Thyroid gland (tissue), 4 donors: ENCODE data around the gene PLXNA4. TPM values are rescaled to one million over a fixed set of nuclear protein-coding genes. Genes with fewer than 3 reads are reported as not detected.

Experiments
- DNase-seq, 2 donors: peaks; one replicate each; pipeline ENCODE4 v3.0.0-alpha.2; 2019
- H3K27ac ChIP-seq, 3 donors: fragments of 200-600 bp; sonication (generic); 1 replicate in 2 of 3; 2 replicates in 1 of 3; pipeline ENCODE4 v1.5.1; 2016 to 2019; ENCODE audit warnings: mild to moderate bottlenecking in 1 of 3, moderate library complexity in 1 of 3
- H3K27me3 ChIP-seq: fragments of 200-600 bp; sonication (generic); one replicate; pipeline ENCODE4 v1.5.1; 2019
- H3K36me3 ChIP-seq, 2 donors: fragments of 200-600 bp; sonication (generic); one replicate each; pipeline ENCODE4 v1.5.1; 2016 to 2019
- H3K4me1 ChIP-seq, 2 donors: fragments of 200-600 bp; sonication (generic); one replicate each; pipeline ENCODE4 v1.5.1; 2017 to 2019
- H3K4me3 ChIP-seq, 3 donors: fragments of 200-600 bp; sonication (generic); replicated peaks in 1 of 3; 1 replicate in 2 of 3; 2 replicates in 1 of 3; pipeline ENCODE4 v1.5.1; 2016; ENCODE audit warnings: mild to moderate bottlenecking in 1 of 3
- H3K9me3 ChIP-seq: fragments of 200-600 bp; sonication (generic); one replicate; pipeline ENCODE4 v1.5.1; 2017
- POLR2A ChIP-seq, 2 donors: fragments of 450-650 bp; IDR thresholded peaks; one replicate each; pipeline ENCODE4 v1.6.1; 2017; ENCODE audit warnings: antibody characterized with exemption in 2 of 2, mild to moderate bottlenecking in 2 of 2, moderate library complexity in 1 of 2
- WGBS, 2 donors: methylation state at CpG; one replicate each; pipeline ENCODE4 v1.1.5; 2017; 5-methylcytosine and 5-hydroxymethylcytosine counted together
- intact Hi-C: fragments of 100-400 bp; cut with DNase I; formaldehyde crosslinking; loops from one replicate; pipeline ENCODE4 v1.15.1; 2023
- total RNA-seq, 4 donors: library from RNA; depleted of rRNA; stranded (reverse); fragments of >200 nt; gene quantifications; one replicate each; pipeline ENCODE4 v1.2.3, GENCODE V29; 2016
- TF ChIP-seq, protein P1 (sequence below), 6 experiments: fragments of 200-600 bp in 3 of 6; fragments of 450-650 bp in 3 of 6; sonication (generic) in 3 of 6; IDR thresholded peaks; one replicate each; pipeline ENCODE4 v1.5.1; 2016 to 2019; ENCODE audit warnings: antibody characterized with exemption in 6 of 6, mild to moderate bottlenecking in 2 of 6, inconsistent platforms in 1 of 6, moderate library complexity in 1 of 6

PLXNA4 gene
- total RNA-seq, 4 donors from 2014 or later: 1.3 to 8.3 (median 2.4) TPM

DNA sequence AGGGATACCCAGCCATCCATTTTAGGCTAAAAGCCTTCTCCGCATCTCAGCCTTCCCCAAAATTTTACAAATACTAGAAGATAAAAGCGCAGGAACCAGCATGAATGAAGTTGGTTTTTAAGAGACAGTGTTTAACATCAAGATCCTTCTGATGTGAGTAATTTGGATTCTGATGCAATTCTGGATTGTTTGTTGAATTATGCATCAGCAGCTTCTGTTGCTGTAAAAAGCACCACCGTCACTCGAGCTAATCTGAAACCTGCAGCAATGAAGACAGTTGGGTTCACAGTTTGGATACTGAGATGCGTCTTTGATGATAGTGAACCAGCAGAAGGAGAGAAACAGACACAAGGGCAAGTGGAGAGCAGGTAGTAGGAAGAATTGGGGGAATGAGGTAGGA lies 179.2 kb downstream of the PLXNA4 start:
- Histone ChIP-seq H3K4me3 (no peak overlapping the region), H3K36me3 (no peaks in the 10 kb centered on the region), H3K27ac (no peak overlapping the region), H3K4me1 (peaks cover 7 to 29% of the 10 kb centered on the region in 2 donors), H3K27me3 (no peaks in the 10 kb centered on the region), H3K9me3 (no peaks in the 10 kb centered on the region)
- intact Hi-C loops: no loop called here
- TF ChIP-seq, protein P1, sequence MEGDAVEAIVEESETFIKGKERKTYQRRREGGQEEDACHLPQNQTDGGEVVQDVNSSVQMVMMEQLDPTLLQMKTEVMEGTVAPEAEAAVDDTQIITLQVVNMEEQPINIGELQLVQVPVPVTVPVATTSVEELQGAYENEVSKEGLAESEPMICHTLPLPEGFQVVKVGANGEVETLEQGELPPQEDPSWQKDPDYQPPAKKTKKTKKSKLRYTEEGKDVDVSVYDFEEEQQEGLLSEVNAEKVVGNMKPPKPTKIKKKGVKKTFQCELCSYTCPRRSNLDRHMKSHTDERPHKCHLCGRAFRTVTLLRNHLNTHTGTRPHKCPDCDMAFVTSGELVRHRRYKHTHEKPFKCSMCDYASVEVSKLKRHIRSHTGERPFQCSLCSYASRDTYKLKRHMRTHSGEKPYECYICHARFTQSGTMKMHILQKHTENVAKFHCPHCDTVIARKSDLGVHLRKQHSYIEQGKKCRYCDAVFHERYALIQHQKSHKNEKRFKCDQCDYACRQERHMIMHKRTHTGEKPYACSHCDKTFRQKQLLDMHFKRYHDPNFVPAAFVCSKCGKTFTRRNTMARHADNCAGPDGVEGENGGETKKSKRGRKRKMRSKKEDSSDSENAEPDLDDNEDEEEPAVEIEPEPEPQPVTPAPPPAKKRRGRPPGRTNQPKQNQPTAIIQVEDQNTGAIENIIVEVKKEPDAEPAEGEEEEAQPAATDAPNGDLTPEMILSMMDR (IDR thresholded peaks at IDR 0.05): no peak
- no peak for TF ChIP-seq POLR2A (IDR thresholded peaks at IDR 0.05)
- 96 to 98% methylated on average over 5 of the region's 5 CpGs for WGBS, 2 donors
- DNase-seq: no peak

DNA sequence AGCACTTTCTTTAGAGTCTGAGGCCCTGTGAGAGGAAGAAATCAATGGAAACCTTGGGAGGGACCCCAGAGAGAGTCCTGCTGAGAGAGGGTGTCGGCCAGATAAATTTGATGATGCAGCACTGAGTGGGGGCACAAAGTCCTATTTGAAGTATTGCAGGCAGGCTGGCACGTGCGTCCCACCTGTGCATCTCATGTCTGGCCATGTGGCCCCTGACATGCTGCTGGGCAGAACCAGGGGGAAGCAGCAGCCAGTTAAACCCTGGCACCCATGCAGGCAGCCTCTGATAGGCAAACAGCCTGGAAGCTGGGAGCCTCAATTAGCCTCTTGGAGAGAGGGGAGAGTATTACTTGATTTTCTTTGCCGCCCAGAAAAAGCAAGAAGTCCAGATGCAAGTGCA lies 180.9 kb downstream of the PLXNA4 start:
- H3K4me3 ChIP-seq: no peak overlapping the region
- H3K27ac ChIP-seq: no peak overlapping the region
- H3K36me3 ChIP-seq: no peaks in the 10 kb centered on the region
- 90 to 96% methylated on average over 4 of the region's 4 CpGs for WGBS, 2 donors
- intact Hi-C loops: no loop called here
- DNase-seq: no peak
- peaks cover 7 to 23% of the 10 kb centered on the region in 2 donors for H3K4me1 ChIP-seq
- TF ChIP-seq POLR2A (IDR thresholded peaks at IDR 0.05): no peak
- TF ChIP-seq, protein P1 (IDR thresholded peaks at IDR 0.05): no peak
- no peaks in the 10 kb centered on the region for H3K27me3 ChIP-seq
- no peaks in the 10 kb centered on the region for H3K9me3 ChIP-seq

DNA sequence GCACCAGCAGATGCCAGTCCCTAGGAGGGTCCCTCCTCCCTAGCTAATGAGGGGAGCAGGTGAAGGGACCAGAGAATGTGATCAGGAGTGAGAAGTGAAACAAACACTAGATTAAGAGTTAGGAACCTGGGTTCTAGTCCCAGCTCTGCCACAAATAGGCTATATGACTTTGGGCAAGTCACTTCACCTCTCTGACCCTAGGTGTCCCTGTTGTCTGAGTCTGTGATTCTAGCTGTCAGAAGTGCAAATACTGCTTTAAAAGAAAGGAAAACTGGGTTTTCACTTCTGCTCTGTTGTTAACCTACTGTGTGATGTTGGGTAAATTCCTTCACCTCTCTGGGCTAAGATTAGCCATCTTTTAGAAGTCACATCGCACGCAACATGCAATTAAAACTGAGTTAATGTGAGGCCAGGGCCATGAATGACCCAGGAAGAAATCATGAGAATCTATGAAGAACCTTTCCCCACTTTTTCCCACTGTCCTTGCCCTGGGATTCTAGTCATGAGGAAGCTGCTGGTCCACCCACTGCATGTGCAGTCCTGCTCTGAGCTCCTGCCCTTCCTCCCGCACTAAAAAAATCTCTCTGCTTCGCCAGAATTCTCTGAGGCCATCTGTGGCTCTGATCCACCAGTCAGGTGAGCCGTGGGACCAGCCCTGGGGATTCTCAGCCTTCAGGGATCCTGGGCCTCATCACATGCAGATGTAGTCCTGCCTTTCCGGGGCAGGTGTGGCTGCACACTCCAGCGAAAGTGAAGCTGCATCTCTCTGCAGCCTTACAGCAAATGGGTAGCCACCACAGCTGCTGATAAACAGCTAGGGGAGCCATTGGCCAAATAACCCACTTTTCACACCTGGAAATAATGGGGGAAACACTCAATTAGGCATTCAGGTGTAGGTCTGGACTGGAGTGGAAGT lies 181.7 kb downstream of the PLXNA4 start:
- Histone ChIP-seq H3K4me3 (no peak overlapping the region), H3K36me3 (no peaks in the 10 kb centered on the region), H3K4me1 (peaks cover 7 to 23% of the 10 kb centered on the region in 2 donors), H3K27me3 (no peaks in the 10 kb centered on the region), H3K9me3 (no peaks in the 10 kb centered on the region), H3K27ac (peak overlapping the region in 1 of 3 donors; percentile 37)
- DNase-seq: no peak
- 92 to 100% methylated on average over 4 to 7 of the region's 7 CpGs for WGBS, 2 donors
- TF ChIP-seq, protein P1 (IDR thresholded peaks at IDR 0.05): no peak
- TF ChIP-seq POLR2A (IDR thresholded peaks at IDR 0.05): no peak
- intact Hi-C loops: no loop called here

DNA sequence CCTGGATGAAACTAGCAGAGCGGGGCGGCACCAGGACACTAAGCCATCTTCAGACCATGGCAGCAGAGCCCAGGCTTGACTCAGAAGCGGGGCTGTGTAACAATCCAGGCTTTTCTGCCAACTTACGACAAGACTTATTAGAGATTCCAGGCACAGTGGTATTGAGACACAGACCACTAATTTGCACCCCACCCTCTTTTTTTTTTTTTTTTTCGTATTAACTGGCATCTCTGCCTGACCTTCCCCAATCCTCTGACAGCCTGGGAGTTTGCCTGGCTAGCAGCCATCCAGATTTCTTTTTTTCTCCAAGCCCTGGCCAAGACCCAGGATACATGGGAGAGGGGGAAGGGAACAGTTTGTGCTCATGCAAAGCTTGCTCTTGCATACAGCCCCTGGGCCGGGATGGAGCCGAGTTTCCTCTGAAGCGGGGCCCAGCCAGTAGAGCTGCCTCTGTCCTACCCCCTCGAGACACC lies 182.4 kb downstream of the PLXNA4 start:
- H3K27ac ChIP-seq: peak overlapping the region in 1 of 3 donors; percentile 37
- TF ChIP-seq, protein P1 (IDR thresholded peaks at IDR 0.05): no peak
- no peak for TF ChIP-seq POLR2A (IDR thresholded peaks at IDR 0.05)
- DNase-seq: peak; percentile 44 to 66
- H3K4me3 ChIP-seq: no peak overlapping the region
- no peaks in the 10 kb centered on the region for H3K36me3 ChIP-seq
- intact Hi-C loops: no loop called here
- 47 to 51% methylated on average over 7 to 9 of the region's 9 CpGs for WGBS, 2 donors
- H3K27me3 ChIP-seq: no peaks in the 10 kb centered on the region
- peaks cover 7 to 23% of the 10 kb centered on the region in 2 donors for H3K4me1 ChIP-seq
- no peaks in the 10 kb centered on the region for H3K9me3 ChIP-seq

DNA sequence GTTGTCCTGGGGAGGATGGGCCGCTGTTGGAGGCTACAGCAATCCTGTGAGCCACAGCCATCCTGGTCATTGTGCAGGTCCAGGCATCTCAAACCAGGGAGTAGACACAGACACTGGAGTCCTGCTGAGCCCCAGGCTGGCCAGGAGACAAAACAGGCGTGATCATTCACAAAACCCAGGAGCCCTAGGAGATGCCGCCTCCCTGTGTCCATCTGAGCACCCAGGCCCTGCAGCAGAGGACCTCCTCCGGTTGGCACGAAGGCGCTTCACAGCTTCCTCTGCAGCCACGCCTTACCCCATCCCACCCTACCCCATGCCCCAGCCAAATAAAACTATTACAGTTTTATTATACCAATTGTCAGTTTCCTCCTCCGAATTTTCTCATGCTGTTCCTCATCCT lies 183.6 kb downstream of the PLXNA4 start:
- no peaks in the 10 kb centered on the region for H3K27me3 ChIP-seq
- H3K9me3 ChIP-seq: no peaks in the 10 kb centered on the region
- TF ChIP-seq POLR2A (IDR thresholded peaks at IDR 0.05): no peak
- TF ChIP-seq, protein P1 (IDR thresholded peaks at IDR 0.05): no peak
- intact Hi-C loops: no loop called here
- no peaks in the 10 kb centered on the region for H3K36me3 ChIP-seq
- WGBS, 2 donors: 92 to 97% methylated on average over 8 of the region's 8 CpGs
- H3K27ac ChIP-seq: no peak overlapping the region
- DNase-seq: no peak
- peaks cover 10 to 29% of the 10 kb centered on the region in 2 donors for H3K4me1 ChIP-seq
- H3K4me3 ChIP-seq: no peak overlapping the region
